Anterior cingulate cortex (tissue), 58 donors: ENCODE results near the gene TAF6.

Experiments used
- DNase-seq, 58 donors: peaks; one replicate each; lab custom pipeline; 2025; lab: John Stamatoyannopoulos, UW

The TAF6 gene

DNA sequence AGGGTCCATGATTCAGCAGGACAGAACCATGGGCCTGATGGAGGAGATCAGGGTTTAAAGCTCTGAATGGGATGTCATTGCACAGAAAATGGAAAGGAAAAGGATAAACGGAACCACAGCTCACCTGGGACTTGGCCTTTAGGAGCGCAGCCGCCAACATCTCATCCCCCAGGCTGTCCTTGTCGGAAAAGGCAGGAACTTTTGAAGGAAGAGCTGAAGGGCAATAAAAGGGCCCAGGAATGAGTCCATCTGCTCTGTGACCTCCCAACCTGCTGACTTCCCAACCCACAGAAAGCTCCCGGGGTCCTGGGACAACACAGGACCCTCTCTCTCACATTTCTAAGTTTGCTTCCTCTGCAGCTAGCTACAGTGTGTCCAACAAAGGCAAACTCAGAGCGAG is 43.7 kb downstream of the TAF6 start:
- no peak for DNase-seq

DNA sequence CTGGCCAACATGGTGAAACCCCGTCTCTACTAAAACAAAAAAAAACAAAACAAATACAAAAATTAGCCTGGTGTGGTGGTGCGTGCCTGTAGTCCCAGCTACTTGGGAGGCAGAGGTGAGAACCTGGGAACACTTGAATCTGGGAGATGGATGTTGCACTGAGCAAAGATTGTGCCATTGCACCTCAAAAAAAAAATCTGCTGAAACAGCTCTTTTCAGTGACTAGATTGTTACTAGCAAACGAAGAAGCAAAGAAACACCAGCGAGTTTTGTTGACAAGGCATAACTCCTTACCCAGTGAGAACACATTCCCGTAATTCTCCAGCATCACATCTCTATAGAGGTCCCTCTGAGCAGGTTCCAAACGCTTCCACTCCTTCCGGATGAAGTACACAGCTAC is 44.3 kb downstream of the TAF6 start:
- DNase-seq: no peak

DNA sequence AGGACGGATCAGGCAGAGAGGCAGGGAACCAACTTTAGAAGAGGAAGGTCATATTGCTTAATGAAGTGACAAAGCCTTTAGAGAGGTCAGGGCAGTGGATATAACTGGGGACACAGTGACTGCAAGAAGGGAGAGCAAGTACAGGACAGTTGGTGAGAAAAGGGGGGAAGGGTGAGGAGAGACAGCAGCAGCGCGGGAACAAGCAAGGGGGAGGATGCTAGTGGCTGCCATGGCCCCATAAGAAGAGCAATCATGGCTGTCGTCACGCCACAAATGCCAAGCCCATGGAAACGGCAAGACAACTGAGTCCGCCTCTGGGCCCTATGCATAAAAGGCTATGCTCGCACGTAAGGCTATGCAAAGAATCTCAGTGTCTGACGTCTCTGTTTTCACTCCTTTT is 46.7 kb downstream of the TAF6 start:
- no peak for DNase-seq

DNA sequence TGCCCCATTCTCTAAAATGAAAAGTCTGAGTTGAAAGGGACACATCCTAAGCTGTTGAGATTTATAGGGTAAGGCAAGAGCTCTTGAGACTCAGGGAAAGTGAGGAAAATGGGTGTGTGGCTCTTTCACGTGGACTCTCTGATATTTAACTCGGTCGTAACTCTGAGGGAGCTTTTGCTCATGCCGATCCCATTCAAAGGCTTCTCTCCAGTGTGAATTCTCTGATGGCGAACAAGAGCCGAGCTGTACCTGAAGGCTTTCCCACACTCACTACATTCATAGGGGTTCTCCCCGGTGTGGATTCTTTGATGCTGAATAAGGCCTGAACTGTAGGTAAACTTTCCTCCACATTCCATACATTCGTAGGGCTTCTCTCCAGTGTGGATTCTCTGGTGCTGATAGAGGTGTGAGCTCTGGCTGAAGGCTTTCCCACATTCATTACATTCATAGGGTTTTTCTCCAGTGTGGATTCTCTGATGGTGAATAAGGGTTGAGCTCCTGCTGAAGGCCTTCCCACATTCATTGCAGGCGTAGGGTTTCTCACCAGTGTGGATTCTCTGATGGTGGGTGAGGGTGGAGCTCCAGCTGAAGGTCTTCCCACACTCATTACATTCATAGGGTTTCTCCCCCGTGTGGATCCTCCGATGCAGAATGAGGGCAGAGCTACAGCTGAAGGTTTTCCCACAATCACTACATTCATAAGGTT is 48.0 kb downstream of the TAF6 start:
- DNase-seq: no peak

DNA sequence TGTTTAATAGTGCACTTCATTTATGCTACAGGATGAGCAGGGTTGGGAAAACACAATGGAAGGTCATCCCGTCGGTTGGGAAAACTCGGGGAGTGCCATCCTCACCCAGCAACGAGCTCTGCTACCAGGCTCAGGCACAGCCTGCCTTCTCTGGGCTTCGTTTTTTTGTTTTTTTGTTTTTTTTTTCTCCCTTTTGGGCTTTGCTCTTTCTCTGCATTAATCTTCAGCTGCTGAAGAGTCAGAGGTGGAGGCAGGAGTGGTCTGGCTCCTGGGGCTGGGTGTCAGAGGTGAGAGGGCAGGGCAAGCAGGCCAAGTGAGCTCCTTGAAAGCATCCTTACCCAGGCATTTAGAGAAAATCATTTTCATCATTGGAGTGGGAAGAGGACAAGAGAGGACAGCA is 49.2 kb downstream of the TAF6 start:
- DNase-seq: no peak

DNA sequence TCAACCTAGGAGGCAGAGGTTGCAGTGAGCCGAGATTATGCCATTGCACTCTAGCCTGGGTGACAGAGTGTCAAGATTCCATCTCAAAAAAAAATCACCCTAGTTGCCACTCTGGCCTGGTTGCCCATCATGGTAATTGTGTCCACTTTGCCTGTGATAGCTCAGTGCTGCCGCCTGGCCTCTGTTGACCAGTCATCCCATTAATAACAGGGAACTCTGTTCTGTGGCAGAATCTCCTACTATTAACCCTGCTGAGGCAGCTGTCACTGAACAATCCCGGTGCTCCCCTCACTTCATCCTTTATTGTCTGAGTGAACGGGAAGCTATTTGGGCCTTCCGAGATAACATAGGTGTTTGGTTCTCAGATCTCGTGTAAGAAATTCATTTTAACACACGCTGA is 52.2 kb downstream of the TAF6 start:
- peak in 9 of 58 donors; percentile 1 to 31 (median 17) for DNase-seq

DNA sequence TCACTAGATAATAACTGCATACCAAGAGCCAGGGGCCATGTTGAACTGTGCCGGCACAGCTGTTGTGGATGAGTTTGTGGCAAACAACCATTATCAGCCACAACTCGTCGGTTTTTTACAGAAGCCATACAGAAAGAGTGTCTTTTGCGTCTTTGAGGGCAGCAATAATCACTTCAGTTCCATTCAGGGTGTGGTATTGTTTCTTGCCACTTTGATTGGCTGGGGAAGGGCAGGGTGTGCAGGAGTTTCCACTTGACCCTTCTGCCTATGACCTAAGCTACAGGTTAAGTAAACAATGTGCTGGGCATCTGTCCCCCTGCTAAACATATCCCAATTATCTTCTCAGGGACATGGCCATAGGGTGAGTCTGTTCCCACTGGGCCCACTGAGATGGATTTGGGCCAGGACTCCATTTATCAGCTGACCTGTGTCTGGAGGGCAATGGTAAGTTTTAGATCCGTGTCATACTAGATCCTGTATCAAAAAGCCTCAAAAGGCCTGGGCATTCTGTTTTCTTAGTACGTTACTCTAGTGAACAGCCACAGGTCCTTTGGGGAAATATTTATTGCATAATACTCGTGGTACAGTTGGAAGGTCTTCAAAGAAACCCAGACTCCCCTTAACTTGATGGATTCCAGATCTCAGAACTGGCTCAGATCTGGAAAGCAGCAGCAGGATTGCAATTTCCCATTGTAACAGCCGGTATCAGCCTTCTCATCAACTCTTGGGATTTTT is 53.5 kb downstream of the TAF6 start:
- DNase-seq: no peak

DNA sequence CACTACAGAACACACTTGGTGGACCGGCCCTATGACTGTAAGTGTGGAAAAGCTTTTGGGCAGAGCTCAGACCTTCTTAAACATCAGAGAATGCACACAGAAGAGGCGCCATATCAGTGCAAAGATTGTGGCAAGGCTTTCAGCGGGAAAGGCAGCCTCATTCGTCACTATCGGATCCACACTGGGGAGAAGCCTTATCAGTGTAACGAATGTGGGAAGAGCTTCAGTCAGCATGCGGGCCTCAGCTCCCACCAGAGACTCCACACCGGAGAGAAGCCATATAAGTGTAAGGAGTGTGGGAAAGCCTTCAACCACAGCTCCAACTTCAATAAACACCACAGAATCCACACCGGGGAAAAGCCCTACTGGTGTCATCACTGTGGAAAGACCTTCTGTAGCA is 55.0 kb downstream of the TAF6 start:
- no peak for DNase-seq

DNA sequence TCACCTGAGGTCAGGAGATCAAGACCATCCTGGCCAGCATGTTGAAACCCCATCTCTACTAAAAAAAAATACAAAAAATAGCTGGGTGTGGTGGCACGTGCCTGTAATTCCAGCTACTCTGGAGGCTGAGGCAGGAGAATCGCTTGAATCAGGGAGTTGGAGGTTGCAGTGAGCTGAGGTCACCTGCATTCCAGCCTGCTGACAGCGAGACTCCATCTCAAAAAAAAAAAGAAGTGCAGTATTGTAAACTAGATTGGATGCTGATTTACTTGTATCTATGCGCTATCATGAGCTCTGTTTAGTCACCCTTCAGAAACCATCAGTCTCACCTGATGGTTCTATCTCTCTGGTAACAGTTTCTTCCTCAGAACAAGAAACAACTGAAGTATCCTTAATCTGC is 55.8 kb downstream of the TAF6 start:
- no peak for DNase-seq

DNA sequence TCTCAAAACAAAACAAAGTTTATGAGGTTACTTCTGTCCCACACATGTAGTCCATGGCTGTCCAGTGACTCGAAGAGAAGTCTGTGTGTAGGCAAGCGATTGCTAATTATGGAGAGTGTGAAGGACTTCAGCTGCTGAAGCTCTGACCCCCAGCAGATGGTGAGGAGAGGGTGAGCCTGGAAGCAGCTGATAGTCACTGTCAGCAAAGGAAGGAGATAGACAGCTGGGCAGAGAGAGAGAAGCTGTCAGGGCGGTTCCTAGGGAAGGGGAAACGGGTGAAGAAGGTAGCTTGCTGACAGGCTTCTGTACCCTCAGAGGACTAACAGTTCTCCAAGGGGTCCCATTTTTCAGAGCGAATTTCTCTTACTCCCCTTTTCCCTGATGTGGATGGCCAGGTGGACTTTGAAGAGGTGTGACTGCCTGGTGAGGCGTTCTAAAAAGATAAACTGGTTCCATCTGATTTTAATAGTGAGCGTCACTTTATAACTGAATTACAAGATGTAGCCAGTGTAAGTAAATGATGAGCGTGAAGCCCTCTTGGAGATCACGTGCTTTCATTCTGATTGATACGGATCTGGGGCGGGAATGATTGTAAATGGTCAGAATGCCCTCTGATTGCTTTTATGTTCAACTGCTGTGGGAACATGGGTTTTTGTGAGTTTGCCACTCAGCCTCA is 57.5 kb downstream of the TAF6 start:
- no peak for DNase-seq

DNA sequence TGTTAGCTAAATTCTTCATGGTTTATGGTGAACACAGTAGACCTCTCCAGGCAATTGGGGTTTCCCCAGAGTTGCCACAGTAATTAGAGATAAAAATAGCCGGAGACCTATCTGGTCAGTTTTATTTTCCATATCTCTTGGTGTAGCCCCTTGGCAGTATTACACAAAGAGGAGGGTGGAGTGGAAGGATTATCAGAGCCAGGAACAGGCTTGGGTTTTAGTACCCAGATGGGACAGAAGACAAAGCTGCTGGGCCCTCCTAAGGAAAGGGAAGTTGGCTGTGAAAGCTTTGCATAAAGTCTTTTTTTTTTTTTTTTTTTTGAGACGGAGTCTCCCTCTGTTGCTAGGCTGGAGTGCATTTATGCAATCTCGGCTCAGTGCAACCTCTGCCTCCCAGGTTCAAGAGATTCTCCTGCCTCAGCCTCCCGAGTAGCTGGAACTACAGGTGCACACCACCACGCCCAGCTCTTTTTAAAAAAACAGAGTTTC is 59.9 kb downstream of the TAF6 start:
- no peak for DNase-seq
